Measurements from ENCODE around the gene MRPL53. TPM values are rescaled to one million over a fixed set of nuclear protein-coding genes. Genes with fewer than 3 reads are reported as not detected.

Gene MRPL53
- total and polyA plus RNA-seq, 2 of the 13 experiments (the other 11 are each of a cell fraction or from before 2014, with no cell fraction given): 34.3 to 51.9 TPM

- TF ChIP-seq ZC3H4 (CRISPR knock-in tag; IDR thresholded peaks at IDR 0.05; ENCODE audit: borderline replicate concordance) (peak; percentile 10; the same call in 1 of the 2 replicates), GMEB2 (CRISPR knock-in tag; IDR thresholded peaks at IDR 0.05; ENCODE audit: low read depth) (peak; percentile 49; the same call in 1 of the 2 replicates), ZFX (CRISPR knock-in tag; IDR thresholded peaks at IDR 0.05; ENCODE audit: low read depth) (peak; percentile 75; the same call in 1 of the 2 replicates), ZNF704 (CRISPR knock-in tag; IDR thresholded peaks at IDR 0.05; ENCODE audit: borderline replicate concordance) (no peak), PHF20 (CRISPR knock-in tag; IDR thresholded peaks at IDR 0.05) (peak; percentile 93), SKIL (CRISPR knock-in tag; IDR thresholded peaks at IDR 0.05; ENCODE audit: borderline replicate concordance) (peak; percentile 65), UBTF (CRISPR knock-in tag; IDR thresholded peaks at IDR 0.05) (peak; percentile 92), MED8 (CRISPR knock-in tag; IDR thresholded peaks at IDR 0.05; ENCODE audit: insufficient replicate concordance) (peak; percentile 91), PITX1 (CRISPR knock-in tag; IDR thresholded peaks at IDR 0.05) (peak; percentile 86), ZMYM2 (CRISPR knock-in tag; IDR thresholded peaks at IDR 0.05) (no peak), HHEX (CRISPR knock-in tag; IDR thresholded peaks at IDR 0.05) (peak; percentile 58; the same call in 1 of the 2 replicates), SAP130 (CRISPR knock-in tag; IDR thresholded peaks at IDR 0.05; ENCODE audit: low read depth) (peak; percentile 99), RAD21 (CRISPR knock-in tag; IDR thresholded peaks at IDR 0.05) (peak; percentile 94), TGIF2 (CRISPR knock-in tag; IDR thresholded peaks at IDR 0.05) (peak; percentile 84), HBP1 (CRISPR knock-in tag; IDR thresholded peaks at IDR 0.05; ENCODE audit: low read depth) (peak; percentile 86), MAFG (CRISPR knock-in tag; IDR thresholded peaks at IDR 0.05) (no peak), TAF1 (CRISPR knock-in tag; IDR thresholded peaks at IDR 0.05) (peak; percentile 90), PAX8 (CRISPR knock-in tag; IDR thresholded peaks at IDR 0.05; ENCODE audit: borderline replicate concordance) (peak; percentile 75)
These were observed 10.6 kb upstream of the MRPL53 start, which contains the start of the genes CCDC142 and TTC31 (continued) for GRCh38 chr2:74482801-74483674.

Measured in HepG2 (cell line).